Kidney (tissue), 14 donors: ENCODE results near the gene RXYLT1. TPM values are rescaled to one million over a fixed set of nuclear protein-coding genes. Genes with fewer than 3 reads are reported as not detected.

Source experiments
- DNase-seq, 5 donors: peaks; one replicate each; pipeline ENCODE4 v3.0.0-alpha.2; 2013 to 2020
- FAIRE-seq: peaks from 2 replicates; lab custom pipeline; 2012; peaks lifted over from hg19 to GRCh38; lab: Jason Lieb, UNC
- H3K27ac ChIP-seq, 2 donors: one replicate each; pipeline ENCODE4 v1.7.0; 2013; ENCODE audit warnings: low read depth in 2 of 2, low read length in 2 of 2, inconsistent platforms in 1 of 2
- H3K27me3 ChIP-seq: one replicate; pipeline ENCODE4 v1.7.1; 2013; ENCODE audit warnings: low read length, inconsistent platforms; ENCODE audit not compliant: control insufficient read depth, insufficient read depth
- H3K36me3 ChIP-seq, 3 donors: one replicate each; pipeline versions ENCODE4 v1.7.0 to v1.7.1; 2013; ENCODE audit warnings: low read length in 3 of 3, control low read depth in 1 of 3, inconsistent platforms in 1 of 3; ENCODE audit not compliant: insufficient read depth in 3 of 3, control insufficient read depth in 2 of 3
- H3K4me1 ChIP-seq, 3 donors: one replicate each; pipeline versions ENCODE4 v1.7.0 to v1.7.1; 2013; ENCODE audit warnings: low read length in 3 of 3, inconsistent platforms in 1 of 3, low read depth in 1 of 3; ENCODE audit not compliant: control insufficient read depth in 2 of 3, insufficient read depth in 2 of 3
- H3K4me3 ChIP-seq, 3 donors: one replicate each; pipeline versions ENCODE4 v1.7.0 to v1.8.1; 2013; ENCODE audit warnings: low read length in 3 of 3, control low read depth in 1 of 3, inconsistent platforms in 1 of 3
- H3K9ac ChIP-seq, 3 donors: one replicate each; pipeline versions ENCODE4 v1.7.0 to v1.7.1; 2013; ENCODE audit warnings: low read length in 3 of 3, control low read depth in 1 of 3, inconsistent platforms in 1 of 3
- H3K9me3 ChIP-seq, 3 donors: one replicate each; pipeline versions ENCODE4 v1.7.0 to v1.7.1; 2013; ENCODE audit warnings: low read length in 3 of 3, control low read depth in 1 of 3, inconsistent platforms in 1 of 3; ENCODE audit not compliant: control insufficient read depth in 2 of 3, insufficient read depth in 1 of 3
- intact Hi-C: fragments of 100-400 bp; cut with DNase I; formaldehyde crosslinking; loops from one replicate; pipeline ENCODE4 v1.11.1; 2022
- polyA plus RNA-seq: library from polyadenylated mRNA; stranded (reverse); fragments of 350-450 nt; fragmentation: Illumina TruSeq; extraction: RNeasy Lipid Tissue Mini Kit (QIAGEN cat#74804); gene quantifications from one replicate; pipeline ENCODE4 v1.2.3, GENCODE V29; 2014; ENCODE audit warnings: low read depth, low replicate concordance; ENCODE audit not compliant: insufficient read depth
- total RNA-seq: library from RNA; stranded (reverse); fragmentation: NEBNext Ultra II Directional; extraction: Animal tissue kit (Norgen Biotek cat#: 25700); gene quantifications from one replicate; pipeline ENCODE4 v1.2.1, GENCODE V29; 2021
- TF ChIP-seq, protein P1 (sequence below): IDR thresholded peaks from 3 replicates; pipeline ENCODE4 v1.5.1; 2012; ENCODE audit warnings: mild to moderate bottlenecking, moderate library complexity, borderline replicate concordance; ENCODE audit not compliant: insufficient read depth; ENCODE audit errors: extremely low read depth
- donor health status: control.
- donor health status: control.
- donor health status: control.
- donor health status: control.
- donor health status: control.
- donor health status: DM: yes; HTN: yes; CAD: no.
- donor health status: Normal renal cell carcinoma (clear cell type).

Gene RXYLT1
- total and polyA plus RNA-seq, 2 donors from 2014 or later: 15.9 to 17.5 TPM

DNA sequence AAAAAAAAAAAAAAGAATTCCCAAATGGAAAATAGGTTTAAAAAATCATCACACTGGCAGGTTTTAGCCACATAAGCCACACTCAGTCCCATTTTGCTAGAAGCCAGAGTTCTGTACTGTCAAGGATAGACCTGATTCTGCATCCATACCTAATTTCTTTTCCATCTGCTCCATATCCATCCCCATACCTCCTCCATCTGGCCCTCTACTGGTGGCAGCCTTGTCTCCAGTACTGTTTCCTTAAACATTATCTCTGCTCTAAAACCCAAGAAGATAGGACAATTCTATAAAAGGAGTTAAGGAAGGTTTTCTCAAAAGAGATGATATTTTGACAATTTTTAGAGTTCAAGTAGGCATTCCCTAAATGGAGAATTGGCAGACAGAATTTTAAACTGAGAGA is 26.0 kb upstream of the RXYLT1 start:
- Histone ChIP-seq H3K9ac (no peak overlapping the region), H3K4me1 (no peaks in the 10 kb centered on the region), H3K27ac (no peak overlapping the region), H3K27me3 (no peaks in the 10 kb centered on the region), H3K9me3 (no peaks in the 10 kb centered on the region), H3K36me3 (no peaks in the 10 kb centered on the region), H3K4me3 (no peak overlapping the region)
- intact Hi-C loops: no loop called here
- FAIRE-seq (no peak), DNase-seq (no peak)
- TF ChIP-seq, protein P1, sequence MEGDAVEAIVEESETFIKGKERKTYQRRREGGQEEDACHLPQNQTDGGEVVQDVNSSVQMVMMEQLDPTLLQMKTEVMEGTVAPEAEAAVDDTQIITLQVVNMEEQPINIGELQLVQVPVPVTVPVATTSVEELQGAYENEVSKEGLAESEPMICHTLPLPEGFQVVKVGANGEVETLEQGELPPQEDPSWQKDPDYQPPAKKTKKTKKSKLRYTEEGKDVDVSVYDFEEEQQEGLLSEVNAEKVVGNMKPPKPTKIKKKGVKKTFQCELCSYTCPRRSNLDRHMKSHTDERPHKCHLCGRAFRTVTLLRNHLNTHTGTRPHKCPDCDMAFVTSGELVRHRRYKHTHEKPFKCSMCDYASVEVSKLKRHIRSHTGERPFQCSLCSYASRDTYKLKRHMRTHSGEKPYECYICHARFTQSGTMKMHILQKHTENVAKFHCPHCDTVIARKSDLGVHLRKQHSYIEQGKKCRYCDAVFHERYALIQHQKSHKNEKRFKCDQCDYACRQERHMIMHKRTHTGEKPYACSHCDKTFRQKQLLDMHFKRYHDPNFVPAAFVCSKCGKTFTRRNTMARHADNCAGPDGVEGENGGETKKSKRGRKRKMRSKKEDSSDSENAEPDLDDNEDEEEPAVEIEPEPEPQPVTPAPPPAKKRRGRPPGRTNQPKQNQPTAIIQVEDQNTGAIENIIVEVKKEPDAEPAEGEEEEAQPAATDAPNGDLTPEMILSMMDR: no peak

GRCh38 chr12:63764481-63764880 is 15.2 kb upstream of the RXYLT1 start:
- no peak overlapping the region for H3K9ac ChIP-seq
- H3K4me3 ChIP-seq: no peak overlapping the region
- TF ChIP-seq, protein P1: no peak
- H3K27ac ChIP-seq: no peak overlapping the region
- intact Hi-C loops: no loop called here
- no peaks in the 10 kb centered on the region for H3K27me3 ChIP-seq
- peak in 4 of 5 donors; percentile 39 to 63 (median 62) for DNase-seq
- no peak for FAIRE-seq
- H3K9me3 ChIP-seq: no peaks in the 10 kb centered on the region
- no peaks in the 10 kb centered on the region for H3K36me3 ChIP-seq
- no peaks in the 10 kb centered on the region for H3K4me1 ChIP-seq

DNA sequence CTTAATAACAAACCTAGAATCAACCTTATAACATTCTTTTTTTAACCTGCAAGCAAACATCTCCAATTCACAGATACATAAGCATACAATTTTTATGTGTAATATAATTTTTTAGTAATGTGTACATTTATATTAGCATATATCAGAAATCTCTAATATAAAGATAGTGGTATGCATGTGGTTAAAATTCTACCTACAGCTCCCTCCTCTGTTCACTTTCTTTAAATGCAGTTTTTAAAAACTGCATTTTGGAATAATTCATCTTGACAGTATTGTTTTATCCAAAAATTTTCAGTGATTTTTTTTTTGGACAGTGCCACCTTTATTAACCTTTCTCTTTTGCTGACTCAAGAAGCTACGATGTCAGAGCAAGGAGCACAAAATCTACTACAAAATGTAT is 13.2 kb upstream of the RXYLT1 start:
- Histone ChIP-seq H3K27me3 (no peaks in the 10 kb centered on the region), H3K9ac (no peak overlapping the region), H3K9me3 (peaks cover 0 to 8% (median 4%) of the 10 kb centered on the region in 3 donors), H3K4me3 (no peak overlapping the region), H3K36me3 (no peaks in the 10 kb centered on the region), H3K27ac (no peak overlapping the region), H3K4me1 (no peaks in the 10 kb centered on the region)
- TF ChIP-seq, protein P1: no peak
- DNase-seq (no peak), FAIRE-seq (no peak)
- intact Hi-C loops: no loop called here

DNA sequence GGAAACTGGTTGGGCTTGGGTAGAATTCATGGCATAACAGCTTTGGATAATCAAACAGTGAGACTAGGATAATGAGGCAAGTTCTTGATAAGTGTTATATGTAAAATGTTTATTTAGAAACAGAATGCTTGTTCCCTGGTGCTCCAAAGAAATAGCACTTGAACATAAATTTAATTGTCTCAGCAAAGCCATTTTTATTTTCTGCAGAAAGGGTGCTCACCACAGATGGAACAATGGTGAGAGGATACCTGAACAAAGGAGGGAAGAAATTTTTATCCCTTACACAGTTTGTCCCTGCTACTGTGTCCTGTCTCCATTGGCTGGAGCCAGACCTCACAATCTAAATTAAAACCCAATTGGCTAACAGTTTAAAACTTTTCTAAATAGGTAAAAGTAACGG is 9.3 kb upstream of the RXYLT1 start:
- Histone ChIP-seq H3K36me3 (no peaks in the 10 kb centered on the region), H3K27me3 (no peaks in the 10 kb centered on the region), H3K9ac (no peak overlapping the region), H3K27ac (no peak overlapping the region), H3K4me3 (no peak overlapping the region), H3K9me3 (peaks cover 0 to 8% (median 4%) of the 10 kb centered on the region in 3 donors), H3K4me1 (no peaks in the 10 kb centered on the region)
- TF ChIP-seq, protein P1: no peak
- DNase-seq (no peak), FAIRE-seq (no peak)
- intact Hi-C loops: no loop called here
